Measurements from ENCODE around the gene CIC. TPM values are rescaled to one million over a fixed set of nuclear protein-coding genes. Genes with fewer than 3 reads are reported as not detected.

Gene CIC
- total and polyA plus RNA-seq, 2 donors from 2014 or later = 18.8 to 90.9 TPM

- Histone ChIP-seq H3K27ac (ENCODE audit: low read depth in 2 of 2, low read length in 2 of 2) (no peak overlapping the region), H3K9me3 (ENCODE audit: control insufficient read depth in 2 of 3, insufficient read depth in 1 of 3, low read length in 3 of 3) (no peaks in the 10 kb centered on the region), H3K4me1 (ENCODE audit: control insufficient read depth in 2 of 3, insufficient read depth in 2 of 3, low read depth in 1 of 3, low read length in 3 of 3) (peaks cover 0 to 9% (median 0%) of the 10 kb centered on the region in 3 donors), H3K27me3 (ENCODE audit: control insufficient read depth, insufficient read depth, low read length) (no peaks in the 10 kb centered on the region), H3K4me3 (ENCODE audit: low read length in 3 of 3) (no peak overlapping the region), H3K9ac (ENCODE audit: low read length in 3 of 3) (no peak overlapping the region), H3K36me3 (ENCODE audit: control insufficient read depth in 2 of 3, insufficient read depth in 3 of 3, low read length in 3 of 3) (peaks cover 0 to 37% (median 22%) of the 10 kb centered on the region in 3 donors)
- TF ChIP-seq, protein P1, sequence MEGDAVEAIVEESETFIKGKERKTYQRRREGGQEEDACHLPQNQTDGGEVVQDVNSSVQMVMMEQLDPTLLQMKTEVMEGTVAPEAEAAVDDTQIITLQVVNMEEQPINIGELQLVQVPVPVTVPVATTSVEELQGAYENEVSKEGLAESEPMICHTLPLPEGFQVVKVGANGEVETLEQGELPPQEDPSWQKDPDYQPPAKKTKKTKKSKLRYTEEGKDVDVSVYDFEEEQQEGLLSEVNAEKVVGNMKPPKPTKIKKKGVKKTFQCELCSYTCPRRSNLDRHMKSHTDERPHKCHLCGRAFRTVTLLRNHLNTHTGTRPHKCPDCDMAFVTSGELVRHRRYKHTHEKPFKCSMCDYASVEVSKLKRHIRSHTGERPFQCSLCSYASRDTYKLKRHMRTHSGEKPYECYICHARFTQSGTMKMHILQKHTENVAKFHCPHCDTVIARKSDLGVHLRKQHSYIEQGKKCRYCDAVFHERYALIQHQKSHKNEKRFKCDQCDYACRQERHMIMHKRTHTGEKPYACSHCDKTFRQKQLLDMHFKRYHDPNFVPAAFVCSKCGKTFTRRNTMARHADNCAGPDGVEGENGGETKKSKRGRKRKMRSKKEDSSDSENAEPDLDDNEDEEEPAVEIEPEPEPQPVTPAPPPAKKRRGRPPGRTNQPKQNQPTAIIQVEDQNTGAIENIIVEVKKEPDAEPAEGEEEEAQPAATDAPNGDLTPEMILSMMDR (IDR thresholded peaks at IDR 0.05; ENCODE audit: borderline replicate concordance, extremely low read depth, insufficient read depth) = no peak
- no peak for FAIRE-seq
- intact Hi-C loops (cut with DNase I) = no loop called here
- peak in 1 of 5 donors; percentile 69 for DNase-seq
Observed at GRCh38 chr19:42224940-42225717, 43.9 kb upstream of the CIC start.

GRCh38 chr19:42225718-42226292, 43.2 kb upstream of the CIC start:
- no peak overlapping the region for H3K9ac ChIP-seq (ENCODE audit: low read length in 3 of 3)
- peaks cover 0 to 7% (median 0%) of the 10 kb centered on the region in 3 donors for H3K4me1 ChIP-seq (ENCODE audit: control insufficient read depth in 2 of 3, insufficient read depth in 2 of 3, low read depth in 1 of 3, low read length in 3 of 3)
- intact Hi-C loops (cut with DNase I) = no loop called here
- DNase-seq (peak in 1 of 5 donors; percentile 68), FAIRE-seq (no peak)
- H3K4me3 ChIP-seq (ENCODE audit: low read length in 3 of 3) = no peak overlapping the region
- H3K27ac ChIP-seq (ENCODE audit: low read depth in 2 of 2, low read length in 2 of 2) = no peak overlapping the region
- H3K9me3 ChIP-seq (ENCODE audit: control insufficient read depth in 2 of 3, insufficient read depth in 1 of 3, low read length in 3 of 3) = no peaks in the 10 kb centered on the region
- peaks cover 0 to 37% (median 26%) of the 10 kb centered on the region in 3 donors for H3K36me3 ChIP-seq (ENCODE audit: control insufficient read depth in 2 of 3, insufficient read depth in 3 of 3, low read length in 3 of 3)
- TF ChIP-seq, protein P1 (IDR thresholded peaks at IDR 0.05; ENCODE audit: borderline replicate concordance, extremely low read depth, insufficient read depth) = no peak
- H3K27me3 ChIP-seq (ENCODE audit: control insufficient read depth, insufficient read depth, low read length) = no peaks in the 10 kb centered on the region

DNA sequence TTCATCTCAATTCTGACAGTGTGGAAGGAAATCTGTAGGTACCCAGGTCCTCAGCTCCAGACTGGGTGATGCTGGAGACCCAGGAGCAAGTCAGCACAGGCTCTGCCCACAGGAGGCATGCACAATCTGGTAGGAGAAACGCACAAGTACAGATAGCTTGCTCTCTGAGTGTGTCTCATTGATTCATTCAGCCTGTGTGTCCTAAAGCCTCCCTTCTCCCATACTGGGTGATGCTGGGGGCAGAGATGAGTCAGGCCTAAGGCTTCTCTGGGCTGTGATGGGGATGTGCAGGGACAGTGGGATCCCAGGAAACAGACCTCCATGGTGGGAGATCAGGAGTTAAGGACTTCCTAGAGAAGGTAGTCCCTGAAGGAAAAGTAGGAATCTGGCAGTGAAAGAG, 42.2 kb upstream of the CIC start:
- Histone ChIP-seq H3K36me3 (ENCODE audit: control insufficient read depth in 2 of 3, insufficient read depth in 3 of 3, low read length in 3 of 3) (peaks cover 0 to 42% (median 28%) of the 10 kb centered on the region in 3 donors), H3K9me3 (ENCODE audit: control insufficient read depth in 2 of 3, insufficient read depth in 1 of 3, low read length in 3 of 3) (no peaks in the 10 kb centered on the region), H3K27me3 (ENCODE audit: control insufficient read depth, insufficient read depth, low read length) (no peaks in the 10 kb centered on the region), H3K9ac (ENCODE audit: low read length in 3 of 3) (no peak overlapping the region), H3K4me3 (ENCODE audit: low read length in 3 of 3) (no peak overlapping the region), H3K27ac (ENCODE audit: low read depth in 2 of 2, low read length in 2 of 2) (no peak overlapping the region), H3K4me1 (ENCODE audit: control insufficient read depth in 2 of 3, insufficient read depth in 2 of 3, low read depth in 1 of 3, low read length in 3 of 3) (peaks cover 0 to 2% (median 0%) of the 10 kb centered on the region in 3 donors)
- FAIRE-seq (no peak), DNase-seq (no peak)
- intact Hi-C loops (cut with DNase I) = no loop called here
- TF ChIP-seq, protein P1 (IDR thresholded peaks at IDR 0.05; ENCODE audit: borderline replicate concordance, extremely low read depth, insufficient read depth) = no peak

Measured in kidney (tissue), 14 donors.